Endometrium (tissue), 2 donors: ENCODE data around the gene IMPACT.

Source experiments
- FAIRE-seq: peaks from 2 replicates; lab custom pipeline; 2012; peaks lifted over from hg19 to GRCh38; lab: Jason Lieb, UNC
- donor health status: control.
- donor health status: control.

Gene IMPACT

DNA sequence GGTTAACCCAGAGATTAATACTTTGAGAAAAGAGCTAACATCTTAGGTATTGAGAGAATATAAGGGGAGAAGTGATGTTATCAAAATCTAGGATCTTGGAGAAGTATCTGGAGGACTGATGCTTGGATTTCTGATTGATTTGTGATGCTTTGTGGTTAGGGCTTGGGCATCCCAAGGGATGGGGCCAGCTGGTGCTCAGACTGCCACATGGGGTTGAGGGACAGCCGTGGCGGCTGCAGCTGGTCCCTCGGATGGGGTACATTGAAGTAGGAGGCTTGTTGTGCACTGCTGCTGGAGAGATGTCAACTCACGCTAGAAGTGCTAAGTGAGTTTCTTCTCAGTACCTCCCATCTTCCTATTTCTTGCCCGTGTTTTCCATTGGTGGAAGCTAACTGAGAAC is 56.4 kb downstream of the IMPACT start:
- no peak for FAIRE-seq

DNA sequence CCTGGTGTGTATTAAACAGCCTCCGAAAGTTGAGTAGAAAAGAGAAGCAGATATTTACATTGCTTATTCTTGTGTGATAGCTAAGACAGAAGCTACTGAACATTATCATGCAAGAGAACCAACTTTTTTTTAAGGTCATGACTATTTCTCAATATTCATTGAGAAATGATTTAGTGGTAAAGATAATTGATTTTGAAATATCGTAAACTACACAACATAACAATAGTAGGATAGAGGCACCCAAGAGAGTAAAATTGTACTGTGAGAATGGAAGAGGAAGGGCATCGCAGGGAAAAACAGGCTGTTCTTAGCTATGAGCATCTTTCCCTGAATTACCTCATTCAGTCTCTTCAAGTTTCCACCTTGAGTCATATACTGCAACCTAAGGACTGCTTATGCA is 59.2 kb downstream of the IMPACT start:
- no peak for FAIRE-seq

DNA sequence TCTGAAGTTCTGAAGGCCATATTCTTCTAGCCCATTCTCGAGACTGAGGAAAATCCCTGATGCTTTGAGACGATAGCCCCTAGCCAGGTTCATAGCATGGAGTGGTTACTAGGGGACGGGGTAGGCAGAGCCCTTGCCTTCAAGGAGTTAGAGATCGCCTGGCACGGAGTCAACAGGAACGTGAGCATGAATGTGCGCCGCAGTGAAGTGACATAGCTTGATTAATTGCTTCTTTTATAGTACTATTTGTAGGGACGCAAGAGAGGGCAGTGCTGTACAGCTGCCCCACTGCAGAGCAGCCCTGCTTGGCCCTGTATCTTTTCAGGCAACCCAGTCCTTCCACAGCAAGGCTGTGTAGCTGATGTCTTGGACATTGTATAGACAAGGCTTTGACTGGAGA is 60.2 kb downstream of the IMPACT start:
- FAIRE-seq: no peak

DNA sequence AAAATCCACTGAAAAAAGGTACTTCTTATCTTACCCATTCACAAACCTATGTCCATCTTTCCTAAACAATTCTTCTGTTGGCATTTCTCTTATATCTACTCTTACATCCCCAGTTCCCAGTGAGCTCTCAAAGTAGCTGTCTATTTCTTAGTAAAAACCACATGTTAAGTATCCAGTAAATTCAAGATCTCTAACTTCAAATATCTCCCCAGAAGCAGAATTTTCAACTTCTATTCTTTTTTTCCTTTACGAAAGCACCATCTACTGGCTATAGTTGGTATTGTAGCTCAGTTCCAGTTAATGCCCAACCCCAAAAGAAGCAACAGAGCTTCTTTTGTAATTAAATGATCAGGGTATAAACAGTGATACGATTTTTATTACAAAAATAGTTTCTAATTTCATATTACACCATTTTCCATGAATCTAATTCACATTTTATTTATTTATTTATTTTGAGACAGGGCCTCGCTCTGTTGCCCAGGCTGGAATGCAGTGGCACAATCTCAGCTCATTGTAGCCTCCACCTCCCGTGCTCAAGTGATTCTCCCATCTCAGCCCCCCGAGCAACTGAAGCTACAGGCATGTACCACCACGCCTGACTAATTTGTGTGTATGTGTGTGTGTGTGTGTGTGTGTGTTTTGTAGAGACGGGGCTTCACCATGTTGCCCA is 62.5 kb downstream of the IMPACT start:
- FAIRE-seq: peak; percentile 85

DNA sequence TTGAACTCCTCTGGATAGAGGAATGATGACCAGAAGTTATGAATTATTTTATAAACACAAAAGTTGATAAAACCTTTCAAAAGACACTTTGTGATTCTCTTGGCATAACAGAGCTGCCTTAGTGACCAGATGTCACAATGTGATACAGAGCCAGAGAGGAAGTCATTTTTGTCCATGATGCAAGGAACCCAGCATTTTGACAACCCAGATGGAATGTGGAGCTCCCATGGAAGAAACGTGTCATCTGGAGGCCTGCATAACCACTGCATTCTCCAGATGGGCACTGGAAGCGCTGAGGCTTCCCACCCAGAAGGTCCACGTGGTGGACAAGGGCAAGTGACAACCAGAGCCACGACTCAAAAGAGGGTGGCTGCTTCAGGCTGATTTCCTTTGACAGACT is 64.1 kb downstream of the IMPACT start:
- no peak for FAIRE-seq

DNA sequence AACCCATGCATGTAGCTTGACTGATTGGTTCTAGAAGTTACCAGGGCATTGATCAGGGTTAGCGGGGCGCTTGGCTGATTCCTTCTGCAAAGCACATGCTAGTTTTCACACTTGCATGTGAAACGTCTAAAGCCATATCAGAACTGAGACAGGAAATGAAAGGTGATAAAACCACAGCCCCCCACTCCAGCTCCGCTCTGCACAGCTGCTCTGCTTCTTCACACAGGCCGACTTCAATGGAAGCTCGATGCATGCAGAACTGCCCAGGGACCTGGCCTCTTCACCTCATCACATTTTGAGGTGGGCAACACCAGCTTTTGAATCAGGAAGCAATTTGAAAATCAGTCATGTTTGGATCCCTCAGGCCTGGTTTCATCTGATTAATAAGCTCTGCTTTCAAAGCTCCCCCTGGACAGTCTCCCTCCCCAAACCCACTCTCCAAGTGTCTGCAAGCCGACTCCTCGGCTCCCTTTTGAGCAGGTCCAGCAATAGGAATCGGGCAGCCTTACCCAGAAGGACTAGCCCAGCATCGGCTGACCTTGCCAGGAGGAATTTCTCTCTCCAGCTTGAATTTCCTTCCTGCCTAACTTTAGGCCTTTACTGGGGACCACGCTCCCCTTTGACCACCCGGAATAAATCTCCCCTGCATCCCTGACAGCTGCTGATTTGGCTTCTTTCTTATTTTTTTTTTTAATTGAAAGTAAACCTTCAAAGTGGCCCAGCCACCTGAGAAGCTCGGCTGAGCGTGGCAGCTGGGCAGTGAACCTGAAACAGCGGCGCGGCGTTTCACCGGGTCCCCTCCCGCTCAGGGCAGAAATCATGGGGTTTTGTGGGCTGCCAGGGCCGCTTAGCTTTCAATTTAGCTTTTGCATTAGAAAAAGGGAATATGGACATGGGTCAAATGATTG is 65.7 kb downstream of the IMPACT start:
- FAIRE-seq: no peak

DNA sequence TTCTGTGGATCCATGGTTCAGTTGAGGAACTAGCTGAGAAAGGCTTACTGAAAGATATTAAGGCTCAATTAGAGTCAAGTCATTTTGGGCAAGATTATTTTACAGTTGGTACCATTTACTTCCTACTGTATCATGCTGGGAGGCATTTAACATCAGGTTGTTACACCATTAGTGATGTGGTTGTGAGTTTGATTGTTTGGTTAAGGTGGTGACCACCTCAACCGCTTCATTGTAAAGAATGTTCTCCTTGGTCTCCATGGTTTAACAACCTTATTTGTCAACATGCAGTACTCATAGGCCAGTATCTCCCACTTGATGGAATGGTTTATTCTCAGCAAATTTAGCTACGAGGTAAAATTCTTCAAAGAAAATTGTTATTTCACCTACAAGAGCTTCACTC is 68.1 kb downstream of the IMPACT start:
- FAIRE-seq: no peak

DNA sequence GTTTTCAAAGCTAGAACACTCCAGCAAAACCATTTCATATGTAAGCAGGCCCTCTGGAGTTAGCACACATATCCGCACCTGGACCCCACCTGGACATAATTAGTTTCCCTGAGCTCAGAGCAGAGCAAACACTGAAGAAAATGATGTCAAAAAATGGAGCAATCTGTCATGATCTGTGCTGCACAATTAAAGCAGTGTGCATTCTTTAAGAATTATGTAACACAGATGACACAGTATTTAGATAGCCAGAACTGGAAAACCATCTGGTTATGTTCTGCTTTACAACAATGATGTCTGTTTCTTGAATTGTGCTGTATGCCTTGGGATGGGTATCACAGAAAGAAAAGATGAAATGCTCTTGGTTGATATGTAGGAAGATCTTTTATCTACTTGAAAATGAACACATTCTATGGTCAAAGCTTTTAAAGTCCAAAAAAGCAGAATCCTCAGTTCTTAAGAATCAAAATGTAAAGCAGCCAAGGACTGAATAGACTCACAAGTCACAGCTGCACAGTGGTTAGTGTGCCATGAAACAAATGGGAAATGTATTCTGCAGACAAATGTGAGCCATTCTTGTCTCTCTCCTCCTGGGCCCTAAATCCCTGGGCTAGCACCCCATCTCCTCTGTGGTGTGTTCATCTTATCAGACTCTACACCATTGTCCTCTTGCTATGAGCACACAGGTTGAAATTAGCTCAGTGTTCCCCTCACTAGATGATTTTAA is 70.7 kb downstream of the IMPACT start:
- no peak for FAIRE-seq

DNA sequence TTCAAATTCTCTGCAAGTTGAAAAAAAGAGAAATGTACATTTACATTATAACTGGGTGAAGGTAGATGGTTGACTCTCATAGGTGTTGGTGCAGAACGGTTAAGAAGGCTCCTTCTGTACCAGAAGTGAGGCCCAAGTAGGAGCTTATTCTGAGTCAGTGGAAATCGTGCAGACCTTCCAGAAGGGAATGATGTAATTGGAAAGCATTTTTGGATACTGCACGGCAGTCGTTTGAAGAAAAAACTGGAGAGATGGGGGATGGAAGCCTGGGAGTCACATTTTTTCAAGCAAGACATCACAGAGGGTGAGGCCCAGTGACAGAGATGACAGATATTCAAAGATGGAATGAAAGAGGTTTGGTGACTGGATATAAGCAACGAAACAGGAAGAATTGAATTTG is 73.3 kb downstream of the IMPACT start:
- no peak for FAIRE-seq

DNA sequence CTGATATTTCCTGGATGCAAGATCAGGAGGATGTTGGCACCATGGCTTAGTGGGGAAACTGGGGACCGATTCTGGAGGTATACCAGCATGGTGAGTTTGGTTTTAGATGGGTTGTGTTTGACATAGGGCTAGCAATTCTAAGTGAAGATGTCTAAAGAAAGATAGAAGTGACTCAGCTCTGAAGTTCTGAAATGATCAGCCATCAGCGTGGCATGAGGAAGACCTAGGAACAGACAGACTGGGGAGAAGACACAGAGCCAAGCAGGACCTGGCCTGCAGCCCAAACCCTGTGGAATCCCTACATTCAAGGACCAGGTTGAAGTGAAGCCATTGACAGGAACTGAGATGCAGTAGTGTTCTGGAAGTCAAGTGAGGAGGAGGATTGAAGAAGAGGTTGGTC is 73.7 kb downstream of the IMPACT start:
- no peak for FAIRE-seq

DNA sequence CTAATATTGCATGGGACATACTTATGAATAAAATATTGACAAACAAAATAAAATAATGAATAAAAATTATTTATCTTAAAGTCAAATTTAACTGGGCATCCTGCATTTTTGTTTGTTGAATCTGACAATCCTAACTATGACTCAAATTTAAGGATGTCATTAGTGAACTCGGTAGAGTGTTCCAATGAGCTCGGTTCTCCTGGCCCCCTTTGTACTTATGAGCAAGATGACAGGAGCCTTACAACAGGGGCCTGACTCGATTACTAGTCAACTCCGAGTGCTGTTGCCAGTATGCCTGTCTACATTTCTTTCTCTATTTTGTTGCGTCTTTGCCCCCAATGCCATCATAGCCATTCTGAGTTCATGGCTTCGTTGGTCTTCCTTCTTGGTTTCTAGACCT is 74.3 kb downstream of the IMPACT start:
- no peak for FAIRE-seq

DNA sequence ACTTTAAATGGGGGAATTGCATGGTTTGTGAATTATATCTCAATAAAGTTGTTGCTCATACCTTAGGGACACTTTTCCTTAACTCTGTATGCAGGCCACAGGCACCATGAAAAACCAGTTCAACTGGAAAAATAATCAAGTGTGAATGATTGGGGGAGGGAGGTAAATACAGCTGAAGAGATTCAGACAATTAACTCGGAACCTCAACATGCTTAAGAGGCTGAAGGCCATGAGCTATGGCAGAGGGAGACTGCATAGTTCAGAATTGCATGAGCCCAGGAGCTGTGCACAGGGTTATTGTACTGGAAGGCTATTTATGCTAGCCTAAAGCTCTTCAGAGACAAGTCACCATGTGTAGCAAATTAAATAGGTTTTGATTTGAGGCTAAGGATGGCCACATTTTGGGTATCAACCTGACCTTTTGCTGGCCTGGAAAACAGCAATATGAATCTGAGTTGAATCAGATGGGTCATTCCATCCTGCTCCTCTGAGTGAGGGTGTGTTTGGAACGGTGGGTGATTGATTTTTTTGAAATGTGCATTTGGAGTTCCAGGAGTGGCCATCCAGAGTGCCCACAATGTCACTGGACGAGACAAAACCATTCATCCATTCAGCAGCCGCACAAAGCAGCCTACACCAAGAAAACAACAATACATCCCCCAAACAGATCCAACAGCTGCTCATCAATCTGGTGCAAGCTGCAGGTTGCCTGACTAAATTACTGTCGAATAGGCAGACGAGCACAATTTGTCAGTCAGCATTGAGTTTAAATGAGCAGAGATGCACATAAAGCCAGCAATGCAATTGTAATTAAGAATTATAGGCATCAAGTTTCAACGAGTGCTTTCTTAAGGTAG is 76.4 kb downstream of the IMPACT start:
- no peak for FAIRE-seq
